ENCODE measurements around the gene CST9L.

The CST9L gene

GRCh38 chr20:23541776-23542175 lies 26.5 kb downstream of the CST9L start:
- DNase-seq (ENCODE audit: low spot score) = no peak
- TF ChIP-seq, protein P1, sequence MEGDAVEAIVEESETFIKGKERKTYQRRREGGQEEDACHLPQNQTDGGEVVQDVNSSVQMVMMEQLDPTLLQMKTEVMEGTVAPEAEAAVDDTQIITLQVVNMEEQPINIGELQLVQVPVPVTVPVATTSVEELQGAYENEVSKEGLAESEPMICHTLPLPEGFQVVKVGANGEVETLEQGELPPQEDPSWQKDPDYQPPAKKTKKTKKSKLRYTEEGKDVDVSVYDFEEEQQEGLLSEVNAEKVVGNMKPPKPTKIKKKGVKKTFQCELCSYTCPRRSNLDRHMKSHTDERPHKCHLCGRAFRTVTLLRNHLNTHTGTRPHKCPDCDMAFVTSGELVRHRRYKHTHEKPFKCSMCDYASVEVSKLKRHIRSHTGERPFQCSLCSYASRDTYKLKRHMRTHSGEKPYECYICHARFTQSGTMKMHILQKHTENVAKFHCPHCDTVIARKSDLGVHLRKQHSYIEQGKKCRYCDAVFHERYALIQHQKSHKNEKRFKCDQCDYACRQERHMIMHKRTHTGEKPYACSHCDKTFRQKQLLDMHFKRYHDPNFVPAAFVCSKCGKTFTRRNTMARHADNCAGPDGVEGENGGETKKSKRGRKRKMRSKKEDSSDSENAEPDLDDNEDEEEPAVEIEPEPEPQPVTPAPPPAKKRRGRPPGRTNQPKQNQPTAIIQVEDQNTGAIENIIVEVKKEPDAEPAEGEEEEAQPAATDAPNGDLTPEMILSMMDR (IDR thresholded peaks at IDR 0.05; ENCODE audit: borderline replicate concordance, control extremely low read depth, extremely low read depth, insufficient read depth, missing control alignments) = no peak
- in situ Hi-C loops (cut with MboI; ENCODE audit: low sequenced_read_pairs, unreplicated experiment) = no loop called here

DNA sequence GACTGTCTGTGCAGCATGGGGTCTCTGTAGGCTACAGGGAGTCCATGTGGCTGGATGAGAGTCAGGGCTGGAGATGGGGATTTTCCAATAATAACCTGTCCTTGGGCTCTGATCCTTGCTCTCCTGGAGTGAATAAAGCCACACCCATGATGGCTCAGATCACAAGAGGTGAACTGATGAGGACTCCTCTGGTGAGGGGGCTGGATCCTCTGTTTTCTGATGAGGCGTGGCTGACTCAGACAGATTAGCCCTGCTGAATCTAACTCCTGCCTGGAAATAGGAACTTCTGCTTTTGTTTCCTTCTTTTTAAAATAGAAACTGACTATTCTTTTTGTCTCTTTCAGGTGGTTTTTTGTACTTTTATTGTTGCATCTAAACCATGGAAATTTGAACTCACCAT lies 27.0 kb downstream of the CST9L start:
- in situ Hi-C loops (cut with MboI; ENCODE audit: low sequenced_read_pairs, unreplicated experiment) = no loop called here
- no peak for DNase-seq (ENCODE audit: low spot score)
- TF ChIP-seq, protein P1 (IDR thresholded peaks at IDR 0.05; ENCODE audit: borderline replicate concordance, control extremely low read depth, extremely low read depth, insufficient read depth, missing control alignments) = no peak

DNA sequence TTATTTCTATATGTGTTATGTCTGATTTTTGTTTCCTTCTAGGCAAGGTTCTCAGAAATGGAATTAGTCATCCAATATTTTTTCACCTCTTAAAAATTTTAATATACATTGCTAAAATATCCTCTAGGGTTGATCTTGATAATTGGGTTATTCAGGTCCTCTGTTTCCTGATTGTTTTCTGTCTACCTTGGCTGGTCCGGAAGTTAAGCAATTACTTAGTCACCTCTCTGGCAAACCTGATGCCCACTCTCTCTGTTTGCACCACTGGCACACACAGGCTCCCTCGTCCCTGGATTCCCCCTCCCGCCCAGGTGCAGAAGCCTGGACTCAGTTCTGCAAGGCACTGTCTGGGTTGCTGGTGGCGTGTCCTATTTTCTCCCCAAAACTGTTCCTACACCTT lies 27.7 kb downstream of the CST9L start:
- DNase-seq (ENCODE audit: low spot score) = no peak
- TF ChIP-seq, protein P1 (IDR thresholded peaks at IDR 0.05; ENCODE audit: borderline replicate concordance, control extremely low read depth, extremely low read depth, insufficient read depth, missing control alignments) = no peak
- in situ Hi-C loops (cut with MboI; ENCODE audit: low sequenced_read_pairs, unreplicated experiment) = no loop called here

DNA sequence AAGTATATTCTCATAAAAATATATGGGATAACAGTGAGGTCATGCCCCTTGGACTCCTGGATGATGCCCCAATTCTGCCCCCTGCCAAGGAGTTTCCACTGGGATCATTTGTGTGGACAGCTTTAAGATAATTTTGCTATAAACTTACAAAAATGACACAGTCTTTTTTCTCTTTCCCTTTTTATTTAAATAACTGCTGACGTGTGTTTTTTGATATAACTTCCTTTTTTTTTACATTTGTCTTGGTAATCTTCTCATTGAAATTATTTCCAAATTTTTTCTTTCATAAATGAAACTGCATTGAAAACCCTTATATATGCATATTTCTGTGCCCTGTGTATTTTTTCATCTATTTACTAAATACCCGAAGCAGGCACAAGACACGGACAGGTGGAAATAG lies 31.3 kb downstream of the CST9L start:
- no peak for DNase-seq (ENCODE audit: low spot score)
- TF ChIP-seq, protein P1 (IDR thresholded peaks at IDR 0.05; ENCODE audit: borderline replicate concordance, control extremely low read depth, extremely low read depth, insufficient read depth, missing control alignments) = no peak
- in situ Hi-C loops (cut with MboI; ENCODE audit: low sequenced_read_pairs, unreplicated experiment) = no loop called here

DNA sequence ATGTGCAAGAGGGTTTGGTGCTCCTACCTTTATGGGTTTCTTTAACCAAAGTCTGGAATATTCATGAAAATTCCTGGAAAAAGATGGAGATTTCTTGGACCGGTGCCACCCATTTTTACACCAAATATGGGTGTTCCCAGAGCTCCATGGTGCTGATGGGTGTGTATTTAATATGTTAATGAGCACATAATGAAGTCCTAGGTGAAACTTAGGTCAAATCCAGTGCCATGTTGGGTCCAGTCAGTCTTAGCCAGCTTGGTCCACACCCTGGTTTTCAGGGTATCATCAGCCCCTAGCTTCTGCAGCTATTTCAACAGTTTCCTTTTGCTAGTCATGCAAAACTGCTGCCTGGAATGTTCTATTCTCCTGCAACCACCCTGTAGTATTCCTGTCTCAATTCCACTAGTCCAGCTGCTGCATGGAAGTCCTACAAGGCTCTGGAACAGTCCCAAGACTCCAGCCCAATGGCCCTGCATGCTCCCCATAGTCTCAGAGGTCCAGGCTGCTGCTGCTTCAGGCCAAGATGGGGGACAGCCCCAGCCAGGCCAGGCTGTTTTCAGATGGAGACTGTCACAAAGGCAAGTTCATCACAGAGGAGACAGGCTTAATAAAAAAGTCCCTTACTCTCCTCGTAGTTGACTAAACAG lies 31.8 kb downstream of the CST9L start:
- in situ Hi-C loops (cut with MboI; ENCODE audit: low sequenced_read_pairs, unreplicated experiment) = no loop called here
- DNase-seq (ENCODE audit: low spot score) = no peak
- TF ChIP-seq, protein P1 (IDR thresholded peaks at IDR 0.05; ENCODE audit: borderline replicate concordance, control extremely low read depth, extremely low read depth, insufficient read depth, missing control alignments) = no peak

DNA sequence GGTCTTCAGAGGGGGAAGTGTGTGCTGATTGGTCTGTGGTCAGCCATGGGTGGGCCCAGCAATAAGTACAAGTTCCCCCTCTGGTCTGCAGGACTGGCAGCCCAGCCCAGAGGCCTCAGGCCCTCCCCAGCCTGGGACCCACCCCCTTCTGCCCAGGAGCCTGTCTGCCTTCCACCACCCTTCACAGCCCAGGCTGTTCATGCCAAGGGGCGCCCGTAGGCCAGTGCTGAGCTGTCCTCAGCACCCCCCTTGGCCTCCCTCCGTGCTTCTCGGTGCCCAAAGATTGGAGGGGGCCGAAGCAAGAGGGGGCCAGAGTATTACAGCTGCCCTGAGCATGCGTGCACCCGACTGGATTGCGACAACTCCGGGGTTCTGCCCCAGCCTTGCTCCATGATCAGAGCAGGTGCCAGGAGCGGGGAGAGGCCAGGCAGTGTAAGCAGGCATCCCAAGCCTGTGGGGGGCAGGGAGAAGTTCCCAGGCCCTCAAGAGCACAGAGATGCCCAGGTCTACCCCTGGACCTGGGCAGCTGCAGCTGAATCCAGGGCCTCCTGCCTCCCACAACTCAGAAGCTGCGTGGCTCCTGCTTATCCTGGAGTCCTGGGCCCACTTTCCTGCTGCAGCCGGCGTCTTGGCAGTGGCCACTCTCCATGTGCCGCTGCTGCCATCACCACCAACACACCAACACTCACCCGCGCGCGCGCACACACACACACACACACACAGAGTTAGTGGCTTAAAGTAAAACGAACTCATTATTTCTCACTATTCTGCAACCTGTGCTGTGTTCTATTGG lies 33.3 kb downstream of the CST9L start:
- TF ChIP-seq, protein P1 (IDR thresholded peaks at IDR 0.05; ENCODE audit: borderline replicate concordance, control extremely low read depth, extremely low read depth, insufficient read depth, missing control alignments) = no peak
- in situ Hi-C loops (cut with MboI; ENCODE audit: low sequenced_read_pairs, unreplicated experiment) = no loop called here
- no peak for DNase-seq (ENCODE audit: low spot score)
